ENCODE data around the gene KIAA0513.

Gene KIAA0513

GRCh38 chr16:85136213-85136701, 108.7 kb downstream of the KIAA0513 start:
- peak; percentile 82 for DNase-seq (ENCODE audit: low spot score)

DNA sequence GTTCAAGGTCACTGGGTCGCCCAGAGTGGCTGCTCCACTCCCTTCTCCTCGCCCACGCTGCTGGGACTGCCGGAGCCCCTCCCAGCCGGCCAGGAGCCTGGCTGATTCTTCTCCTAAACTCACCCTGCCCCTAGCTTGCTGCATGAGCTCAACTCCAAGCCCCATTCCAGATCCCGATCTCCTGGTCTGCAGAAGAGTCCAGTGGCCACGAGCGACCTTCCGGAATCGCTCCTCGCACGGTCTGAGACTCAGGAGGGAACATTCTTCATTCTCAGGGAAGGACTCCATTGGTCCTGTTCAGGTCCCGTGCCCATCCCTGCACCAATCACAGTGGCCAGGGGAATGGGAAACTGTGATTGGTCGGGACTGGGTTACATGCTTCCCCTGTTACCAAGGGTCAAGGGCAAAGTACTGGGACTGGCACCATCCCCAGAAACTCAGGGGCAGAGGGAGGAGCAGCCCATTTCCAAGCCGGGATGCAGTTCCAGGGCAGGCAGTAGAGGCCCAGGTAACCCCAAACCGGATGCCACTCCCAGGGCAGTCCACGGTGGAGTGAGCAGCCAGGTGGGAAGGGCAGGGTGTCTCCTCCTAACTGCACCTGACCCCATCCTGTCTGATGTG, 109.2 kb downstream of the KIAA0513 start:
- no peak for DNase-seq (ENCODE audit: low spot score)

DNA sequence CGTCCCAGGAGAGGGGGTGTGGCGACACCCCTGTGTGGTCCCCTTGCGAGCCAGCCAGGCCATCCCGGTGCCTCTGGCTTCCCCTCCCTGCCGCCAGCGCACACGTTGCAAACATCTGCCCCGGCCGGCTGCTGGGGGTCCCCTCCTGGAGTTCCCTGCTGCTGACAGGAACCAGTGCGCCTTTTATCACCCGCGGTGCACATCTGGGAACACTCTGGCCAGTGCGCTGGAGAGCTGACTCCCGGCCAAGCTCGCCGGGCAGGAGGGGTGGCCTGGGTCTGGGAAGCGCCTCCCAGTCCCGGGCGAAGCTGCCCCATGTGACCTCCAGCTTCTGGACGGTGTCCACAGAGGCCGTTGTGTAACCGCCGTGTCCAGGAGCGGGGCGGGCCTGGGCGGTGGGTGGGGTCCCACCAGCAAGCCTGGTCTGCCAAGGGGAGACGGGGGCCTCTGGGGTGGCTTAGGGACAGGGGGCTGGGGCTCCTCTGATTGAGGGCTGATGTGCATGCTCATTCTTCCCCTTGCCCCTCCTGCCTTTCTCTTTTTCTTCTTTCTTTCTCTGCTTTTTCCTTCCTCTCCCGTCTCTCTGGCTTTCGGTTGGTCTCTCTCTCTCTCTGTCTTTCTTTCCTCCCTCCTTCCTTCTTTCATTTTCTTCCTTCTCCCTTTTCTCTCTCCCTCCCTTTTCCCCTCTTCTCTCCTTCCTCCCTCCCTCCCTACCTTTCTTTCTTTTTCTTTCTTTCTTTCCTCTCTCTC, 109.9 kb downstream of the KIAA0513 start:
- peak; percentile 90 for DNase-seq (ENCODE audit: low spot score)

- DNase-seq (ENCODE audit: low spot score): no peak
These were observed 110.7 kb downstream of the KIAA0513 start for GRCh38 chr16:85138073-85138824.

GRCh38 chr16:85138825-85139627, 111.4 kb downstream of the KIAA0513 start:
- no peak for DNase-seq (ENCODE audit: low spot score)

- no peak for DNase-seq (ENCODE audit: low spot score)
These were observed 112.3 kb downstream of the KIAA0513 start for GRCh38 chr16:85139881-85140339.

DNA sequence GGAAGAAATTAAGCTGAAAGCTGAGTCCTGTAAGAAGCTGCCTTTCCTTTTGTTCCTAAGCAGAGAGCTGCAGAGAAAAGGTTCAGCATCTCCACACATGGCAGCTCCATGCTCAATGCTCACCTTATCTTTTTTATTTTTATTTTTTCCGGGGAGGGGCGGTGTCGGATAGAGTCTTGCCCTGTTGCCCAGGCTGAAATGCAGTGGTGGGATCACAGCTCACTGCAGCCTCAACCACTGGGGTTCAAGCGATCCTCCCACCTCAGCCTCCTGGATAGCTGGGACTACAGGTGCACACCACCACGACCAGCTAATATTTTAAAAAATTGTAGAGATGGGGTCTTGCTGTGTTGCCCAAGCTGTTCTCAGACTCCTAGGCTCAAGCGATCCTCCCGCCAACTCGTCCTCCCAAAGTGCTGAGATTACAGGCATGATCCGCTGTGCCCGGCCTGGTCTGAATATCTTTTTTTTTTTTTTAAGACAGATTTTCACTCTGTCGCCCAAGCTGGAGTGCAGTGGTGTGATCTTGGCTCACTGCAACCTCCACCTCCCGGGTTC, 112.9 kb downstream of the KIAA0513 start:
- DNase-seq (ENCODE audit: low spot score): no peak

- no peak for DNase-seq (ENCODE audit: low spot score)
These were observed 114.0 kb downstream of the KIAA0513 start for GRCh38 chr16:85141491-85142128.

DNA sequence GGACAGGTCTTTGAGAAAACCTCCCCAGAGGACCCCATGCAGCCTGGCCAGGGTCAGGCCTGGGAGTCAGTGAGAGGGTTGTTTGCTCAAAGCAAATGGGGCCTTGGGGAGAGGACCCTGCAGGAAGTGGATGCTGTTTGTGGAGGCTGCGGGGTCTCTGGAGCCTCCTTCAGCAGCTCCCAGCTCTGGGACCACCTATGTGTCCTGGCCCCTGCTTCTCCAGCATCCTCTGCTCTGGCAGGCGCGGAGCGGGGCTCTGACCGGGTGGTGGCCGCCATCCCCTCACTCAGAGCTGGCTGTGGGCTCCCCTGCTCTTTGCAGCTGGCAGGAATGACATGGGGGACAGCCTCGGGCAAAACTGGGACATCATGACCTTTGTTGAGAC, 114.5 kb downstream of the KIAA0513 start:
- DNase-seq (ENCODE audit: low spot score): no peak

DNA sequence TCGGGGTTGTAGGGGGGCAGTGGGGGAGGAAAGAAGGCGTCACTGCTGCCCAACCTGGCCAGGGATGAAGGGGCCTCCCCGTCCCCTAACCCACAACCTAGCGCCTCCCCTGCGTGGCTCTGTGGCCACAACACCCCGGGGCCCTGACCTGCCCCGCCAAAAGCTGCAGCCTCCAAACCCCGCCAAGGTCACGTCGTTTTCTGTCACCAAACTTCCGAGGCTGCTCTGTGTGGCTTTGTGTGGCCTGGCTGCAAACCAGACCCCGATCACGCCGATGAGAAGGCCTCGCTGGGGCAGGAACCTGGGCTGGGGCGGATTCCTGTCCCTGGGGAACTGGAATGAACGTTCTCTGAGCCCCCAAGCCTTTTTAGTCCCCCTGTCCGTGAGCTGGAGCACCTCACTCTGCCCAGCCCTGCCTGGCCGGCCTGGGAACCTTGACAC, 115.2 kb downstream of the KIAA0513 start:
- DNase-seq (ENCODE audit: low spot score): no peak

All from left forelimb (tissue), 1 donor.